OCI-LY7 (cell line): Measurements from ENCODE around the gene UBE2G1.

Experiments
- EZH2phosphoT487 ChIP-seq: fragments of 200-600 bp; sonication (generic); IDR thresholded peaks from 2 replicates; pipeline ENCODE4 v1.6.1; 2018; ENCODE audit warnings: low read depth, borderline replicate concordance, mild to moderate bottlenecking, mixed run types, antibody characterized with exemption, low read length, moderate library complexity, mixed read lengths
- TF ChIP-seq, protein P1 (sequence below): fragments of 200-600 bp; sonication (generic); conservative IDR thresholded peaks from 2 replicates; pipeline ENCODE4 v1.5.1; 2014; ENCODE audit warnings: mild to moderate bottlenecking, antibody characterized with exemption, low read length, moderate library complexity, mixed read lengths

DNA sequence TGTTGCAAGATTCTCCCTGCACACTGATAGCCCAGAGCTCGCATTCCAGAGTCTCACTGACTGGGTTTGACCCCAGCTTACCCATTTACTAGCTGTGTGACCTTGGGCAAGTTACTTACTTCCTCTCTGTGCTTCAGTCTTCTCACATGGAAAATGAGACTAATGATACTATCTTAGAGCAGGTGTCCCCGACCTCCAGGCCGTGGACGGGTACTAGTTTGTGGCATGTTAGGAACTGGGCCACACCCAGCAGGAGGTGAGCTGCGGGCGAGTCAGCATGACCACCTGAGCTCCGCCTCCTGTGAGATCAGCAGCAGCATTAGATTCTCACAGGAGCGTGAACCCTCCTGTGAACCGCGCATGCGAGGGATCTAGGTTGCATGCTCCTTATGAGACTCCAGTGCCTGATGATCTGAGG lies 118.5 kb downstream of the UBE2G1 start:
- TF ChIP-seq, protein P1, sequence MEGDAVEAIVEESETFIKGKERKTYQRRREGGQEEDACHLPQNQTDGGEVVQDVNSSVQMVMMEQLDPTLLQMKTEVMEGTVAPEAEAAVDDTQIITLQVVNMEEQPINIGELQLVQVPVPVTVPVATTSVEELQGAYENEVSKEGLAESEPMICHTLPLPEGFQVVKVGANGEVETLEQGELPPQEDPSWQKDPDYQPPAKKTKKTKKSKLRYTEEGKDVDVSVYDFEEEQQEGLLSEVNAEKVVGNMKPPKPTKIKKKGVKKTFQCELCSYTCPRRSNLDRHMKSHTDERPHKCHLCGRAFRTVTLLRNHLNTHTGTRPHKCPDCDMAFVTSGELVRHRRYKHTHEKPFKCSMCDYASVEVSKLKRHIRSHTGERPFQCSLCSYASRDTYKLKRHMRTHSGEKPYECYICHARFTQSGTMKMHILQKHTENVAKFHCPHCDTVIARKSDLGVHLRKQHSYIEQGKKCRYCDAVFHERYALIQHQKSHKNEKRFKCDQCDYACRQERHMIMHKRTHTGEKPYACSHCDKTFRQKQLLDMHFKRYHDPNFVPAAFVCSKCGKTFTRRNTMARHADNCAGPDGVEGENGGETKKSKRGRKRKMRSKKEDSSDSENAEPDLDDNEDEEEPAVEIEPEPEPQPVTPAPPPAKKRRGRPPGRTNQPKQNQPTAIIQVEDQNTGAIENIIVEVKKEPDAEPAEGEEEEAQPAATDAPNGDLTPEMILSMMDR: no peak
- no peak for TF ChIP-seq EZH2phosphoT487
